ENCODE data around the gene RDH12. TPM values are rescaled to one million over a fixed set of nuclear protein-coding genes. Genes with fewer than 3 reads are reported as not detected.
"Not testable (repeated sequence)": the region's sequence is repeated elsewhere in the genome, so short reads cannot be mapped to it uniquely, and the experiment has no call there.

RDH12 gene
- 10 to 100 TPM in 1 of 2 donors, 1 to 10 TPM in 1; 8.0 to 31.2 TPM for polyA plus RNA-seq

DNA sequence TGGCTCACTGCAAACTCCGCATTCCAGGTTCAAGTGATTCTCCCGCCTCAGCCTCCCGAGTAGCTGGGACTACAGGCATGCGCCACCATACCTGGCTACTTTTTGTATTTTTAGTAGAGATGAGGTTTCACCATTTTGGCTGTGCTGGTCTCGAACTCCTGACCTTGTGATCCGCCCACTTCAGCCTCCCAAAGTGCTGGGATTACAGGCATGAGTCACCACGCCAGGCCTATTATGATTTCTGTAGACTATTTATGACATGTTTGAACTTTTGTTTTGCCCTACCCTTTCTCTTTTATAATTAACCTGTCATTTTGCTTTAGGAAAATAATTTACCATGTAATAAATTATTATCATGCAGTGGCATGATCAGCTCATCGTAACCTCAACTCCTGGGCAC, at the start of gene RDH12:
TSS of gene RDH12 (plus strand) at position 395 of the 400 bp plus-strand sequence. CDS start 20,757 bp downstream, outside the sequence.
- 70 to 78% methylated on average over 8 of the region's 8 CpGs for WGBS, 2 donors
- not testable (repeated sequence) for H3K36me3 ChIP-seq (ENCODE audit: control insufficient read depth in 2 of 2, insufficient read depth in 2 of 2, low read length in 1 of 2); H3K27me3 ChIP-seq (ENCODE audit: control insufficient read depth in 1 of 2, insufficient read depth in 2 of 2, low read length in 2 of 2); H3K4me1 ChIP-seq (ENCODE audit: control insufficient read depth in 2 of 2, insufficient read depth in 2 of 2, low read length in 1 of 2); H3K4me3 ChIP-seq (ENCODE audit: low read depth in 1 of 2, low read length in 2 of 2); H3K9me3 ChIP-seq (ENCODE audit: control insufficient read depth in 2 of 2, insufficient read depth in 1 of 2, low read depth in 1 of 2, low read length in 1 of 2)
- peak within 1 kb of the TSS in 1 of 2 donors; percentile 13 for H3K27ac ChIP-seq (ENCODE audit: low read depth in 2 of 2, low read length in 1 of 2)

DNA sequence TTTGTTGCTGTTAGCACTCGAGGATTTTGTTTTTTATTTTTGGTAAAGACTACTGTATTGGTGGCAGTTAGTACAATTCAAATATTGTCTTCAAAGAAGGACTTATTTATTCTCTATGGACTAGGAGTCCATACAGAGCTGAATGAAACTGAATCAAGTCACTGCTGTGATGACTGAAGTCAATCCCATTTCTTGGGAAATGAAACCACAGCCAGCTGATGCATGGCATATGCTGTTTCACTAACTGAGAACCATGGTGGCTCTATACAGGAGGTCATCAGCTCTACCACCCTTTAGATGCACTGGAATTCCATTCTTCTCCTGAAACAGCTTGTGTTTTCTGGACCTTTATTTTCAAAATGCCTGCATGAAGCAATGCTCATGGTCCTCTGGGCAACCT, 49.5 kb upstream of the RDH12 start:
- WGBS, 2 donors: 84 to 85% methylated on average over 1 of the region's 1 CpG
- no peaks in the 10 kb centered on the region for H3K9me3 ChIP-seq (ENCODE audit: control insufficient read depth in 2 of 2, insufficient read depth in 1 of 2, low read depth in 1 of 2, low read length in 1 of 2)

DNA sequence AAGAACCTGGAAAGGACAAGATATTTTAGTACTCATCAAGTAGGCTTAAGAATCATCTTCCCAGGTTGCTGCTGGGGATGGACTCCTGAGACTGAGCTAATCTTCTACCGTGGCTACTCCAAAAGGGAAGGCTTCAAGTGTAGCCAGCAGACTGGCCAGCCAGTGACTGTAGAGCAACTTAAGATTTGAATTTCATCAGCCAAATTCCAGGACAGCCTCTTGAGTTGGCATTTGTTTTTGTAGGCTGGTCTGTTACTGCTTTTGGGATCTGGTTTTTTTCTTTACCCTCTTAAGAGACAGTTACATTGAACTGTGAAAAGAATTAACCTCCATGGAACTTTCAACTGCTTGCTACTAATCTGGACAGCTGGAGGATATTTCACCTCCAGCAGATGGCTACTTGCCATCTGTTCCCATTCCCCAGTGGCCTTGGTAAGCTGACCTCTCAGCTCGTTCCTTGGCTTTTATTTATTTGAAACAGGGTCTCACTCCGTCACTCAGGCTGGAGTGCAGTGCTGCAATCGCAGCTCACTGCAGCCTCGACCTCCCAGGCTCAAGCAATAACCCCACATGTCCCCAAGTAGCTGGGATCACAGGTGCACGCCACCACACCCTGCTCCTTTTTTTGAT, 47.9 kb upstream of the RDH12 start:
- Histone ChIP-seq H3K4me3 (ENCODE audit: low read depth in 1 of 2, low read length in 2 of 2) (no peak overlapping the region), H3K27me3 (ENCODE audit: control insufficient read depth in 1 of 2, insufficient read depth in 2 of 2, low read length in 2 of 2) (no peaks in the 10 kb centered on the region), H3K36me3 (ENCODE audit: control insufficient read depth in 2 of 2, insufficient read depth in 2 of 2, low read length in 1 of 2) (peaks cover 32 to 38% of the 10 kb centered on the region in 2 donors), H3K9me3 (ENCODE audit: control insufficient read depth in 2 of 2, insufficient read depth in 1 of 2, low read depth in 1 of 2, low read length in 1 of 2) (no peaks in the 10 kb centered on the region), H3K27ac (ENCODE audit: low read depth in 2 of 2, low read length in 1 of 2) (no peak overlapping the region), H3K4me1 (ENCODE audit: control insufficient read depth in 2 of 2, insufficient read depth in 2 of 2, low read length in 1 of 2) (no peaks in the 10 kb centered on the region)
- 83 to 91% methylated on average over 6 of the region's 6 CpGs for WGBS, 2 donors

More for the DNA sequence above, 49.5 kb upstream of the RDH12 start:
- Histone ChIP-seq H3K27ac (ENCODE audit: low read depth in 2 of 2, low read length in 1 of 2) (no peak overlapping the region), H3K4me1 (ENCODE audit: control insufficient read depth in 2 of 2, insufficient read depth in 2 of 2, low read length in 1 of 2) (no peaks in the 10 kb centered on the region), H3K36me3 (ENCODE audit: control insufficient read depth in 2 of 2, insufficient read depth in 2 of 2, low read length in 1 of 2) (peaks cover 32 to 34% of the 10 kb centered on the region in 2 donors), H3K4me3 (ENCODE audit: low read depth in 1 of 2, low read length in 2 of 2) (no peak overlapping the region), H3K27me3 (ENCODE audit: control insufficient read depth in 1 of 2, insufficient read depth in 2 of 2, low read length in 2 of 2) (no peaks in the 10 kb centered on the region)

DNA sequence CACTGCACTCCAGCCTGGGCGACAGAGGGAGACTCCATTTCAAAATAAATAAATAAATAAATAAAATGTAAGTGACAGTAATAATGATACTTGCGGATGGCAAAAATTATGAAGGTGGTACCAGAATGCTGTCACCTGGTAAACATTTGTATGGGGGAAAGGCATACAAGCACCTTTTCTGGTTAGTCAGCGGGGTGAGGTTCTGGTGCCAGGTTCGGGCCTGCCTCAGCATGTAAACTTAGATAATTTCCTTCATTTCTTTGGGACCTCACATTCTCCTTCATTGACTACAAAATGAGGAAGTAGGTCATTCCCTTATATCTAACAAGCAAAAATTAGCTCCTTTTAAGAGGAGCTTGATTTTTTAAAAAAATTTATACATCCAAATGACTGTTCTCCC, 38.1 kb upstream of the RDH12 start:
- Histone ChIP-seq H3K36me3 (ENCODE audit: control insufficient read depth in 2 of 2, insufficient read depth in 2 of 2, low read length in 1 of 2) (peaks cover 4 to 6% of the 10 kb centered on the region in 2 donors), H3K9me3 (ENCODE audit: control insufficient read depth in 2 of 2, insufficient read depth in 1 of 2, low read depth in 1 of 2, low read length in 1 of 2) (no peaks in the 10 kb centered on the region), H3K4me1 (ENCODE audit: control insufficient read depth in 2 of 2, insufficient read depth in 2 of 2, low read length in 1 of 2) (no peaks in the 10 kb centered on the region), H3K27ac (ENCODE audit: low read depth in 2 of 2, low read length in 1 of 2) (no peak overlapping the region), H3K27me3 (ENCODE audit: control insufficient read depth in 1 of 2, insufficient read depth in 2 of 2, low read length in 2 of 2) (no peaks in the 10 kb centered on the region), H3K4me3 (ENCODE audit: low read depth in 1 of 2, low read length in 2 of 2) (no peak overlapping the region)
- WGBS, 2 donors: 64 to 90% methylated on average over 4 of the region's 4 CpGs

DNA sequence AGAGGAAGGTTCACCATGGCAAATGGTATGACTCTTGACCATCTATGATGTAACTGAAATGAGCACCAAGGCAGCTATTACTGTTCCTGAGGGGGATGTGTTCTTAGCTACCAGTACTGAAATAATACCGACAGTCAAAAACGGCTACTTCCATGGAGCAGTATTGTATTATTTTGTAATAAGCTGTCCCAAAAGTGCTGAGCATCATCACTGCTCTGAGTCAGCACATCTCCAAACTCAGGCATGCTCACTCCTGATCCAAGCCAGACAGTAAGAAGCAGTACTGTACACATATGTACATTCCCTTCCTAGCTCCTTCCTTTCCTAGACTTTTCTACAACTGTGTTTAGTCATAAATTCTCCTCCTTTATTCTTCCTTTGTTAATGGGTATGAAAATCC, 35.8 kb upstream of the RDH12 start:
- 80 to 85% methylated on average over 2 of the region's 2 CpGs for WGBS, 2 donors

DNA sequence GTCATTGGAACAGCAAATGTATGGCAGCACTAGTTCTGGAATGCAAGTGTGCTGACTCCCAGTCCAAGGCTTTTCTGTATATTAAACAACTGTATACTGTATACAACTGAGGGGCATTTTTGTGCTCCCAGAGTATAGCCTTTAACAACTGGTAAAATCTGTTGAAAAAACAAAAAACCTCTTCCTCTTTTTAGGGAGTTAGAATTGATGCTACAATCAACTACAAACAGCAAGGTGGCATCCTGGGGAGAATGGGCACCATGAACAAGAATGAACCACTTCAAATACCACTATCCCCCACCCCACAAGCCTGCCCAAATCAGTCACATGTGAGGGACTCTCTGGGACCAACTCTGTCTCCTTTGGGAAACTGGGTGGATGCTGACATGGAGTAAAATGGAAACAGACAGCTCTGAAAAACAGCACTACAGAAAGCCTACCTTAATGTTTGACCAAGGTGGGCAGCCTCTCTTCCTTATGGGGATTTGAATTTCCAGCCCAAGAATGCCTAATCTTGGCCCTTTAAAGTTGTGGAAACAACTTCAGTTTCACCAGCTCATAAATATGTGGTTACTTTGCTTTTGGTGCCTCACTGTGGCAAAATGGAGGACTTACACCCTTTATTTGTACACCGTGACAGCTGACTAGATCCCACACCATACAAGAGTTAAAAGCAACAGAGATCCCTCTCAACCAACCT, 34.8 kb upstream of the RDH12 start:
- no peaks in the 10 kb centered on the region for H3K4me1 ChIP-seq (ENCODE audit: control insufficient read depth in 2 of 2, insufficient read depth in 2 of 2, low read length in 1 of 2)
- no peak overlapping the region for H3K4me3 ChIP-seq (ENCODE audit: low read depth in 1 of 2, low read length in 2 of 2)
- WGBS, 2 donors: 11 to 15% methylated on average over 1 of the region's 1 CpG
- no peaks in the 10 kb centered on the region for H3K36me3 ChIP-seq (ENCODE audit: control insufficient read depth in 2 of 2, insufficient read depth in 2 of 2, low read length in 1 of 2)
- H3K27ac ChIP-seq (ENCODE audit: low read depth in 2 of 2, low read length in 1 of 2): no peak overlapping the region
- no peaks in the 10 kb centered on the region for H3K9me3 ChIP-seq (ENCODE audit: control insufficient read depth in 2 of 2, insufficient read depth in 1 of 2, low read depth in 1 of 2, low read length in 1 of 2)
- no peaks in the 10 kb centered on the region for H3K27me3 ChIP-seq (ENCODE audit: control insufficient read depth in 1 of 2, insufficient read depth in 2 of 2, low read length in 2 of 2)

More for the DNA sequence above, 35.8 kb upstream of the RDH12 start:
- Histone ChIP-seq H3K9me3 (ENCODE audit: control insufficient read depth in 2 of 2, insufficient read depth in 1 of 2, low read depth in 1 of 2, low read length in 1 of 2) (no peaks in the 10 kb centered on the region), H3K36me3 (ENCODE audit: control insufficient read depth in 2 of 2, insufficient read depth in 2 of 2, low read length in 1 of 2) (peaks cover 0 to 2% of the 10 kb centered on the region in 2 donors), H3K4me1 (ENCODE audit: control insufficient read depth in 2 of 2, insufficient read depth in 2 of 2, low read length in 1 of 2) (no peaks in the 10 kb centered on the region), H3K27ac (ENCODE audit: low read depth in 2 of 2, low read length in 1 of 2) (no peak overlapping the region), H3K4me3 (ENCODE audit: low read depth in 1 of 2, low read length in 2 of 2) (no peak overlapping the region), H3K27me3 (ENCODE audit: control insufficient read depth in 1 of 2, insufficient read depth in 2 of 2, low read length in 2 of 2) (no peaks in the 10 kb centered on the region)

DNA sequence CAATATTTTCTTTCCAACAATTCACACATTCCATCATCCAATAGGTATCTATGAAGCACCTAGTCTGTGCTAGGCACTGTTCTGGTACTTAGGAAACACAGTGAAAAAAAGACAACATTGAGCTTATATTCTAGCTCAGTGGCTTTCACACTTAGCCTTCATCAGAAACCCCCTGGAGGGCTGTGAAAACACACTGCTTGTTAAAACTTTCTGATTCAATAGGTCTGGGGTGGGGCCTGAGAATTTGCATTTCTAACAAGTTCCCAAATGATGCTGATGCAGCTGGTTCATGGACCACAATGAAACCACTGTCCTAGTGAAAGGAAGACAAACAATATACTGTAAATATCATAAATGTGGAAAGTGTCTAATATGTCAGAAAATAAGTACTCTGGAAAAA, 33.1 kb upstream of the RDH12 start:
- H3K4me3 ChIP-seq (ENCODE audit: low read depth in 1 of 2, low read length in 2 of 2): no peak overlapping the region
- H3K9me3 ChIP-seq (ENCODE audit: control insufficient read depth in 2 of 2, insufficient read depth in 1 of 2, low read depth in 1 of 2, low read length in 1 of 2): no peaks in the 10 kb centered on the region
- H3K27me3 ChIP-seq (ENCODE audit: control insufficient read depth in 1 of 2, insufficient read depth in 2 of 2, low read length in 2 of 2): no peaks in the 10 kb centered on the region
- H3K4me1 ChIP-seq (ENCODE audit: control insufficient read depth in 2 of 2, insufficient read depth in 2 of 2, low read length in 1 of 2): peaks cover 0 to 6% of the 10 kb centered on the region in 2 donors
- H3K36me3 ChIP-seq (ENCODE audit: control insufficient read depth in 2 of 2, insufficient read depth in 2 of 2, low read length in 1 of 2): no peaks in the 10 kb centered on the region
- no peak overlapping the region for H3K27ac ChIP-seq (ENCODE audit: low read depth in 2 of 2, low read length in 1 of 2)

DNA sequence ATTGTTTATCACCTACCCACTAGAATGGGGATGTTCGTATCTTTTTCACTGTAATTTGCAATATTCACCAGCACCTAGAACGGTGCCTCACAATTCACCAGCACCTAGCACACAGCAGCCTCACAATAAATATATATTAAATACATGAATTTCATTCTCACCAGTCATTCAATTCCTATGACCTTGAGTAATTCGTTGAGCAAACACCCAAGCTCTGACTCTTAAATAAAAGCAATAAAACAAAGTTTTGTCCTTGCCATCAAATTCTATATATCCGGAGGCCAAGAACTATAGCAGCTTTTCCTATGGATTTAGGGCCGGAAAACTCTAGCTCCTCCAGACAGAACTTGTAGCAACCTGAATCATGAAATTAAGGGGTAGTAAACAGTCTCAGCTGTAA, 28.2 kb upstream of the RDH12 start:
- Histone ChIP-seq H3K9me3 (ENCODE audit: control insufficient read depth in 2 of 2, insufficient read depth in 1 of 2, low read depth in 1 of 2, low read length in 1 of 2) (no peaks in the 10 kb centered on the region), H3K4me1 (ENCODE audit: control insufficient read depth in 2 of 2, insufficient read depth in 2 of 2, low read length in 1 of 2) (peaks cover 0 to 6% of the 10 kb centered on the region in 2 donors), H3K36me3 (ENCODE audit: control insufficient read depth in 2 of 2, insufficient read depth in 2 of 2, low read length in 1 of 2) (peaks cover 3 to 4% of the 10 kb centered on the region in 2 donors), H3K27ac (ENCODE audit: low read depth in 2 of 2, low read length in 1 of 2) (no peak overlapping the region), H3K4me3 (ENCODE audit: low read depth in 1 of 2, low read length in 2 of 2) (peak overlapping the region; percentile 79 to 92), H3K27me3 (ENCODE audit: control insufficient read depth in 1 of 2, insufficient read depth in 2 of 2, low read length in 2 of 2) (no peaks in the 10 kb centered on the region)
- 34 to 36% methylated on average over 5 of the region's 5 CpGs for WGBS, 2 donors

DNA sequence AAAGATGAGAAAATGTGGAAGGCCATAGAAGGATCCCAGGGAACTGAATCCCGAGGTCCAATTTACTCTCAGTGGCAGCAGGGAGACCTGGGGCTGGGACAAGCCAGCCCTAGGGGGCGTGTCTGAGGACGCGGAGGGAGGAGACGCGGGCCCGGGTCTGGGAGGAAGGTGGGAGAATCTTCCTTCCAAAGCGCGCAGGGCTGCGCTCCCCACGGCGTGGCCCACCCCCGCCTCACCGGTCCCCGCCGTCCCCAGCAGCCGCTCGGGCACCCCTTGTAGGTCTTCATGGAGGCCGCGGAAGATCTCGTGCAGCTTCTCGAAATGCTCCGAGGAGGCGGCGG, 27.6 kb upstream of the RDH12 start:
- peaks cover 4 to 5% of the 10 kb centered on the region in 2 donors for H3K36me3 ChIP-seq (ENCODE audit: control insufficient read depth in 2 of 2, insufficient read depth in 2 of 2, low read length in 1 of 2)
- peak overlapping the region; percentile 79 to 92 for H3K4me3 ChIP-seq (ENCODE audit: low read depth in 1 of 2, low read length in 2 of 2)
- H3K9me3 ChIP-seq (ENCODE audit: control insufficient read depth in 2 of 2, insufficient read depth in 1 of 2, low read depth in 1 of 2, low read length in 1 of 2): no peaks in the 10 kb centered on the region
- H3K27me3 ChIP-seq (ENCODE audit: control insufficient read depth in 1 of 2, insufficient read depth in 2 of 2, low read length in 2 of 2): no peaks in the 10 kb centered on the region
- H3K4me1 ChIP-seq (ENCODE audit: control insufficient read depth in 2 of 2, insufficient read depth in 2 of 2, low read length in 1 of 2): peaks cover 0 to 6% of the 10 kb centered on the region in 2 donors
- 0 to 1% methylated on average over 10 to 25 of the region's 25 CpGs for WGBS, 2 donors
- peak overlapping the region; percentile 93 to 99 for H3K27ac ChIP-seq (ENCODE audit: low read depth in 2 of 2, low read length in 1 of 2)
